Prostate gland (tissue), 2 donors: ENCODE measurements around the gene OMA1. TPM values are rescaled to one million over a fixed set of nuclear protein-coding genes. Genes with fewer than 3 reads are reported as not detected.
"Not testable (repeated sequence)": the region's sequence is repeated elsewhere in the genome, so short reads cannot be mapped to it uniquely, and the experiment has no call there.

Source experiments
- DNase-seq: peaks from one replicate; pipeline ENCODE4 v3.0.0-alpha.2; 2019; ENCODE audit warnings: low spot score
- H3K27ac ChIP-seq, 2 donors: fragments of 200-600 bp; sonication (generic); 2 replicates each; pipeline ENCODE4 v1.5.1; 2017 to 2019
- H3K27me3 ChIP-seq: fragments of 200-600 bp; sonication (generic); replicated peaks from 2 replicates; pipeline ENCODE4 v1.5.1; 2019; ENCODE audit not compliant: insufficient read depth
- H3K36me3 ChIP-seq, 2 donors: fragments of 200-600 bp; sonication (generic); 1 replicate in 1 of 2; 2 replicates in 1 of 2; pipeline versions ENCODE4 v1.5.1 to v1.8.1; 2017 to 2019
- H3K4me1 ChIP-seq: fragments of 200-600 bp; sonication (generic); replicated peaks from 2 replicates; pipeline ENCODE4 v1.5.1; 2019
- H3K4me3 ChIP-seq, 2 donors: fragments of 200-600 bp; sonication (generic); 2 replicates each; pipeline ENCODE4 v1.5.1; 2017 to 2019
- H3K9me3 ChIP-seq: fragments of 200-600 bp; sonication (generic); 2 replicates; pipeline ENCODE4 v1.5.1; 2017
- CTCF ChIP-seq, 4 experiments: fragments of 200-600 bp in 2 of 4; fragments of 450-650 bp in 2 of 4; sonication (generic) in 2 of 4; IDR thresholded peaks; 1 replicate in 3 of 4; 2 replicates in 1 of 4; pipeline ENCODE4 v1.5.1; 2016 to 2019; ENCODE audit warnings: antibody characterized with exemption in 4 of 4, mild to moderate bottlenecking in 2 of 4, moderate library complexity in 2 of 4
- POLR2A ChIP-seq: fragments of 450-650 bp; IDR thresholded peaks from one replicate; pipeline ENCODE4 v1.6.1; 2016; ENCODE audit warnings: antibody characterized with exemption, mild to moderate bottlenecking
- POLR2AphosphoS5 ChIP-seq: sonication (generic); formaldehyde crosslinking; IDR thresholded peaks from one replicate; pipeline ENCODE4 v1.6.1; 2017; ENCODE audit warnings: antibody characterized with exemption
- WGBS: methylation state at CpG from one replicate; pipeline ENCODE4 v1.1.5; 2018; 5-methylcytosine and 5-hydroxymethylcytosine counted together
- intact Hi-C: fragments of 100-400 bp; cut with DNase I; formaldehyde crosslinking; loops from one replicate; pipeline ENCODE4 v1.14.2; 2022
- total RNA-seq, 2 donors: library from RNA; depleted of rRNA; stranded (reverse); fragments of >200 nt; gene quantifications; one replicate each; pipeline ENCODE4 v1.1.0, GENCODE V29; 2016

Gene OMA1
- total RNA-seq, 2 donors from 2014 or later: 26.4 to 46.6 TPM

GRCh38 chr1:58570817-58571216 lies 24.3 kb upstream of the OMA1 start:
- intact Hi-C loops: no loop called here
- Histone ChIP-seq H3K4me1 (no peaks in the 10 kb centered on the region), H3K9me3 (no peaks in the 10 kb centered on the region), H3K36me3 (no peaks in the 10 kb centered on the region), H3K27me3 (no peaks in the 10 kb centered on the region), H3K27ac (no peak overlapping the region), H3K4me3 (no peak overlapping the region)
- DNase-seq: no peak
- 87% methylated on average over 2 of the region's 2 CpGs for WGBS
- TF ChIP-seq POLR2AphosphoS5: no peak
- no peak for TF ChIP-seq CTCF (IDR thresholded peaks at IDR 0.05)
- TF ChIP-seq POLR2A: no peak

GRCh38 chr1:58570094-58570493 lies 23.6 kb upstream of the OMA1 start:
- intact Hi-C loops: no loop called here
- H3K27ac ChIP-seq: no peak overlapping the region
- no peaks in the 10 kb centered on the region for H3K27me3 ChIP-seq
- no peaks in the 10 kb centered on the region for H3K36me3 ChIP-seq
- H3K4me3 ChIP-seq: no peak overlapping the region
- no peaks in the 10 kb centered on the region for H3K9me3 ChIP-seq
- no peak for DNase-seq
- TF ChIP-seq CTCF (IDR thresholded peaks at IDR 0.05): no peak
- TF ChIP-seq POLR2A: no peak
- TF ChIP-seq POLR2AphosphoS5: no peak
- no peaks in the 10 kb centered on the region for H3K4me1 ChIP-seq

GRCh38 chr1:58568911-58569310 lies 22.4 kb upstream of the OMA1 start:
- Histone ChIP-seq H3K27ac (no peak overlapping the region), H3K27me3 (no peaks in the 10 kb centered on the region), H3K4me3 (no peak overlapping the region), H3K9me3 (no peaks in the 10 kb centered on the region), H3K4me1 (no peaks in the 10 kb centered on the region), H3K36me3 (no peaks in the 10 kb centered on the region)
- intact Hi-C loops: no loop called here
- TF ChIP-seq CTCF (IDR thresholded peaks at IDR 0.05) (no peak), POLR2AphosphoS5 (no peak), POLR2A (no peak)
- 72% methylated on average over 5 of the region's 5 CpGs for WGBS
- DNase-seq: no peak

GRCh38 chr1:58568271-58568860 lies 21.8 kb upstream of the OMA1 start:
- no peak overlapping the region for H3K4me3 ChIP-seq
- TF ChIP-seq CTCF (IDR thresholded peaks at IDR 0.05) (no peak), POLR2A (no peak), POLR2AphosphoS5 (no peak)
- intact Hi-C loops: no loop called here
- H3K27ac ChIP-seq: no peak overlapping the region
- no peaks in the 10 kb centered on the region for H3K36me3 ChIP-seq
- no peaks in the 10 kb centered on the region for H3K27me3 ChIP-seq
- WGBS: 65% methylated on average over 4 of the region's 4 CpGs
- no peaks in the 10 kb centered on the region for H3K4me1 ChIP-seq
- H3K9me3 ChIP-seq: no peaks in the 10 kb centered on the region
- DNase-seq: no peak

GRCh38 chr1:58566339-58566738 lies 19.8 kb upstream of the OMA1 start:
- intact Hi-C loops: no loop called here
- Histone ChIP-seq H3K27ac (no peak overlapping the region), H3K36me3 (no peaks in the 10 kb centered on the region), H3K27me3 (no peaks in the 10 kb centered on the region), H3K9me3 (no peaks in the 10 kb centered on the region), H3K4me1 (no peaks in the 10 kb centered on the region), H3K4me3 (no peak overlapping the region)
- WGBS: 95% methylated on average over 3 of the region's 3 CpGs
- DNase-seq: no peak
- TF ChIP-seq CTCF (IDR thresholded peaks at IDR 0.05) (no peak), POLR2AphosphoS5 (no peak), POLR2A (no peak)

GRCh38 chr1:58563715-58564114 lies 17.2 kb upstream of the OMA1 start:
- WGBS: 96% methylated on average over 1 of the region's 1 CpG
- H3K9me3 ChIP-seq, intact Hi-C loops: not testable (repeated sequence)

More at GRCh38 chr1:58563715-58564114, 17.2 kb upstream of the OMA1 start:
- H3K27ac ChIP-seq, H3K4me1 ChIP-seq, H3K36me3 ChIP-seq, H3K27me3 ChIP-seq, DNase-seq, H3K4me3 ChIP-seq: not testable (repeated sequence)
